DOHH2 (cell line): ENCODE data around the gene PGAM1.

Source experiments
- H3F3A ChIP-seq: fragments of 200-600 bp; sonication (generic), shearing (Covaris generic); 2 replicates; pipeline ENCODE4 v1.6.0; 2016; ENCODE audit warnings: antibody characterized with exemption, mild to moderate bottlenecking; ENCODE audit not compliant: control insufficient read depth, insufficient read depth
- H3K27ac ChIP-seq: fragments of 200-600 bp; sonication (generic); 2 replicates; pipeline ENCODE4 v1.5.1; 2014; ENCODE audit warnings: low read depth, mild to moderate bottlenecking, low read length, moderate library complexity
- H3K27me3 ChIP-seq: fragments of 200-600 bp; sonication (generic); 2 replicates; pipeline ENCODE4 v1.6.1; 2014; ENCODE audit warnings: mild to moderate bottlenecking, low read length, mixed read lengths; ENCODE audit not compliant: control insufficient read depth
- H3K36me3 ChIP-seq: fragments of 200-600 bp; sonication (generic); 2 replicates; pipeline ENCODE4 v1.6.1; 2014; ENCODE audit warnings: mild to moderate bottlenecking, low read length, moderate library complexity, mixed read lengths; ENCODE audit not compliant: control insufficient read depth
- H3K4me1 ChIP-seq: fragments of 200-600 bp; sonication (generic); 2 replicates; pipeline ENCODE4 v1.6.1; 2014; ENCODE audit warnings: mild to moderate bottlenecking, low read length, mixed read lengths; ENCODE audit not compliant: control insufficient read depth
- H3K4me2 ChIP-seq: fragments of 200-600 bp; sonication (generic); 2 replicates; pipeline ENCODE4 v1.6.0; 2014; ENCODE audit warnings: mild to moderate bottlenecking, low read length, moderate library complexity
- H3K4me3 ChIP-seq: fragments of 200-600 bp; sonication (generic); 2 replicates; pipeline ENCODE4 v1.5.1; 2014; ENCODE audit warnings: mild to moderate bottlenecking, low read length, mixed read lengths
- H3K79me2 ChIP-seq: fragments of 200-600 bp; sonication (generic); 2 replicates; pipeline ENCODE4 v1.6.1; 2014; ENCODE audit warnings: mild to moderate bottlenecking, low read length, mixed read lengths; ENCODE audit not compliant: control insufficient read depth
- H3K9me2 ChIP-seq: fragments of 200-600 bp; sonication (generic); replicated peaks from 2 replicates; pipeline ENCODE4 v1.6.1; 2014; ENCODE audit warnings: mild to moderate bottlenecking, low read length, mixed read lengths; ENCODE audit not compliant: control insufficient read depth
- H3K9me3 ChIP-seq: fragments of 200-600 bp; sonication (generic); 2 replicates; pipeline ENCODE4 v1.6.1; 2014; ENCODE audit warnings: antibody characterized with exemption, low read length, mixed read lengths; ENCODE audit not compliant: control insufficient read depth, insufficient read depth
- H4K20me1 ChIP-seq: fragments of 200-600 bp; sonication (generic); 2 replicates; pipeline ENCODE4 v1.6.0; 2014; ENCODE audit warnings: low read depth, mild to moderate bottlenecking, antibody characterized with exemption, low read length, moderate library complexity; ENCODE audit not compliant: control insufficient read depth, insufficient read depth
- EZH2phosphoT487 ChIP-seq: fragments of 200-600 bp; sonication (generic); IDR thresholded peaks from 2 replicates; pipeline ENCODE4 v1.6.1; 2017; ENCODE audit warnings: borderline replicate concordance, mild to moderate bottlenecking, antibody characterized with exemption, low read length, moderate library complexity, mixed read lengths
- TF ChIP-seq, protein P1 (sequence below): fragments of 200-600 bp; sonication (generic); IDR thresholded peaks from one replicate; pipeline ENCODE4 v1.5.1; 2014; ENCODE audit warnings: antibody characterized with exemption, mild to moderate bottlenecking, low read depth, low read length; ENCODE audit not compliant: poor library complexity, severe bottlenecking

PGAM1 gene

DNA sequence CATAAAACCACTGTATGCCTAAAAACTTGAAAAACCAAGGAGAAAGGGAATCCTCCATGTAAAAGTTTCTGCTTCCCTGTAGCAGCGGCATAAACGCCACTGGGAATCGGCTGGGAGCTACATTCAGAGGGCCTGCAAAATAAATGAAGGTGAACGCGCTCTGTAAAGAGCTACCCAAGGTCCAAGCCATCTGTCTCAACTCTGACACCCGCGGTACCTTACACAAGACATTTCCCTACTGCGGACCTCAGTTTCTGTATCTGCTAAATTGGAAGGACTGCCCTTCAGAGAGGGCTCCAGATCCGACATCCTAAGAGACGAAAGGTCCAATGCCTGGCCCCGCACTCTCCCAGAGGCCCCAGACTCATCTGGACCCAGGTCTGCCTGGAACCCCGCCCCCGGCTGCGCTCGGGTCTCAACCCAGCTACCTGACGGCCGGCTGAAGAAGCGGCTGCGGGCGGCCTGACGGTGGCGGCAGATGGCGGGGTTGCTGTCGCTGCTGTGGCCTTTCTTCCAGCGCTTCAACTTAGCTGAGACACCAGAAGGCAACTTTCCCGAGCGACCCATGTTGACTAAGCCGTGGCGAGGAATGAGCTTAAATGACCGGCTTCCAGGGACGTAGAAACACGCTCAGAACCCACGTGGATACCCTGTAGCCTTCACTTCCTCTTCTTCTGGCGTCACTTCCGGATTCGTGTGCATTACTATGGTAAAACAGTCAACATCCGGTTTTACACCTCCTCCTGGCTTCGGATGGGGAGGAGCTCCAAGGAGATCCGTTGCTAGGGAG, 25.1 kb upstream of the PGAM1 start, which contains the start of gene RRP12:
TSS of gene RRP12 (minus strand) at position 676 of the 790 bp plus-strand sequence. CDS start at position 567, 109 bp downstream.
- peaks cover 15% of the 10 kb centered on the region for H3K4me1 ChIP-seq
- H3K4me3 ChIP-seq: peak within 1 kb of the TSS; percentile 88
- TF ChIP-seq EZH2phosphoT487: no peak
- TF ChIP-seq, protein P1, sequence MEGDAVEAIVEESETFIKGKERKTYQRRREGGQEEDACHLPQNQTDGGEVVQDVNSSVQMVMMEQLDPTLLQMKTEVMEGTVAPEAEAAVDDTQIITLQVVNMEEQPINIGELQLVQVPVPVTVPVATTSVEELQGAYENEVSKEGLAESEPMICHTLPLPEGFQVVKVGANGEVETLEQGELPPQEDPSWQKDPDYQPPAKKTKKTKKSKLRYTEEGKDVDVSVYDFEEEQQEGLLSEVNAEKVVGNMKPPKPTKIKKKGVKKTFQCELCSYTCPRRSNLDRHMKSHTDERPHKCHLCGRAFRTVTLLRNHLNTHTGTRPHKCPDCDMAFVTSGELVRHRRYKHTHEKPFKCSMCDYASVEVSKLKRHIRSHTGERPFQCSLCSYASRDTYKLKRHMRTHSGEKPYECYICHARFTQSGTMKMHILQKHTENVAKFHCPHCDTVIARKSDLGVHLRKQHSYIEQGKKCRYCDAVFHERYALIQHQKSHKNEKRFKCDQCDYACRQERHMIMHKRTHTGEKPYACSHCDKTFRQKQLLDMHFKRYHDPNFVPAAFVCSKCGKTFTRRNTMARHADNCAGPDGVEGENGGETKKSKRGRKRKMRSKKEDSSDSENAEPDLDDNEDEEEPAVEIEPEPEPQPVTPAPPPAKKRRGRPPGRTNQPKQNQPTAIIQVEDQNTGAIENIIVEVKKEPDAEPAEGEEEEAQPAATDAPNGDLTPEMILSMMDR: peak; percentile 38
- H3K27ac ChIP-seq: peak within 1 kb of the TSS; percentile 25
- no peaks in the 10 kb centered on the region for H3K9me3 ChIP-seq
- H3K36me3 ChIP-seq: peaks cover 14% of the 10 kb centered on the region
- no peaks in the 10 kb centered on the region for H3K27me3 ChIP-seq
- 0 out of 2 replicates have a peak, but pooled peaks cover 4% of the 10 kb centered on the region for H4K20me1 ChIP-seq
- no peaks in the 10 kb centered on the region for H3K9me2 ChIP-seq
- H3F3A ChIP-seq: no peaks in the 10 kb centered on the region
- H3K79me2 ChIP-seq: peaks cover 22% of the 10 kb centered on the region
- peak within 1 kb of the TSS; percentile 81 for H3K4me2 ChIP-seq

DNA sequence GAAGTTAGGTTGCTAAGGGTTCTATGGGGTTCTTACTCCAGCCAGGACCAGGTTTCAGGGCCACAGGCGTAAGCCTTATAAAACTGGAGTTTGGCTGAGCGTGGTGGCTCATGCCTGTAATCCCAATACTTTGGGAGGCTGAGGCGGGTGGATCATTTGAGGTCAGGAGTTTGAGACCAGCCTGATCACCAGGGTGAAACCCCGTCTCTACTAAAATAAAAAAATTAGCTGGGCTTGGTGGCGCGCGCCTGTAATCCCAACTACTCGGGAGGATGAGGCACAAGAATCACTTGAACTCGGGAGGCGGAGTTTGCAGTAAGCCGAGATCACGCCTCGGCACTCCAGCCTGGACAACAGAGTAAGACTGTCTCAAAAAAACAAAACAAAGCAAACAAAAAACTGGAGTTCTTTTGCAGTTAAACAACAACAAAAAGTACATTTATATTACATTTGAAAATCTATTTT, 24.5 kb upstream of the PGAM1 start:
- peaks cover 20% of the 10 kb centered on the region for H3K4me1 ChIP-seq
- H3K9me2 ChIP-seq: no peaks in the 10 kb centered on the region
- H3K79me2 ChIP-seq: peaks cover 22% of the 10 kb centered on the region
- TF ChIP-seq, protein P1: no peak
- TF ChIP-seq EZH2phosphoT487: no peak
- H3K4me2 ChIP-seq: peak overlapping the region; percentile 81
- H3K36me3 ChIP-seq: peaks cover 7% of the 10 kb centered on the region
- peak overlapping the region; percentile 88 for H3K4me3 ChIP-seq
- H3K9me3 ChIP-seq: no peaks in the 10 kb centered on the region
- no peaks in the 10 kb centered on the region for H3F3A ChIP-seq
- H3K27ac ChIP-seq: no peak overlapping the region
- no peaks in the 10 kb centered on the region for H3K27me3 ChIP-seq
- H4K20me1 ChIP-seq: 0 out of 2 replicates have a peak, but pooled peaks cover 4% of the 10 kb centered on the region

DNA sequence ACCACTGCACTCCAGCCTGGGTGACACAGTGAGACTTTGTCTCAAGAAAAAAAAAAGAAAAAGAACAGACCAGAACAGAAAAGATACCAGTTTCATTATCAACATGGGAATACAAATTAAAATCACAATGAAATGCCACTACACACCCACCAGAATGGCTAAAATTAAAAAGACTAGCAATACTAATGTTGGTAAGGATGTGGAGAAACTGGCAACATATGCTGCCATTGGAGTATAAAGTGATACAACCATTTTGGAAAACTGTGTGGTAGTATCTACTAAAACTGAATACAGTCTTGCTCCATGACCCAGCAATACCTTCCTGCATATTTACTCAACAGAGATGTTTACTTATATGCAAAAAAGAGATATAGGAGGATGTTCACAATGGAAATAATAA, 21.9 kb upstream of the PGAM1 start:
- Histone ChIP-seq H3K36me3 (0 out of 2 replicates have a peak, but pooled peaks cover 4% of the 10 kb centered on the region), H3K9me3 (no peaks in the 10 kb centered on the region), H3K27ac (no peak overlapping the region), H3K9me2 (no peaks in the 10 kb centered on the region), H3K4me2 (no peak overlapping the region), H4K20me1 (0 out of 2 replicates have a peak, but pooled peaks cover 4% of the 10 kb centered on the region), H3K4me3 (no peak overlapping the region), H3K27me3 (no peaks in the 10 kb centered on the region), H3K4me1 (peaks cover 33% of the 10 kb centered on the region), H3F3A (no peaks in the 10 kb centered on the region), H3K79me2 (peaks cover 19% of the 10 kb centered on the region)
- no peak for TF ChIP-seq EZH2phosphoT487
- TF ChIP-seq, protein P1: no peak
